GM12891 (cell line): ENCODE data around the gene DOCK4.

Experiments used
- DNase-seq: peaks from one replicate; pipeline ENCODE4 v3.0.0; 2011; ENCODE audit warnings: low spot score; ENCODE audit not compliant: insufficient read length
- FAIRE-seq: peaks from 2 replicates; lab custom pipeline; 2011; peaks lifted over from hg19 to GRCh38; lab: Jason Lieb, UNC
- PAX5 ChIP-seq: IDR thresholded peaks from 2 replicates; pipeline ENCODE4 v1.6.1; 2011; ENCODE audit warnings: low read length, moderate library complexity, mild to moderate bottlenecking; ENCODE audit not compliant: insufficient read depth, severe bottlenecking
- POLR2A ChIP-seq: IDR thresholded peaks from 2 replicates; pipeline ENCODE4 v1.6.1; 2011; ENCODE audit warnings: low read depth, low read length, control low read depth
- POLR2AphosphoS5 ChIP-seq: IDR thresholded peaks from 2 replicates; pipeline ENCODE4 v1.6.1; 2011; ENCODE audit warnings: low read depth, low read length, control low read depth
- POU2F2 ChIP-seq: IDR thresholded peaks from 2 replicates; pipeline ENCODE4 v1.6.1; 2011; ENCODE audit warnings: low read depth, mild to moderate bottlenecking, control low read depth, low read length, moderate library complexity
- SPI1 ChIP-seq: IDR thresholded peaks from 2 replicates; pipeline ENCODE4 v1.6.1; 2011; ENCODE audit warnings: low read depth, low read length, control low read depth
- TAF1 ChIP-seq: IDR thresholded peaks from 2 replicates; pipeline ENCODE4 v1.6.1; 2011; ENCODE audit warnings: low read depth, low read length, control low read depth

The DOCK4 gene

GRCh38 chr7:112215787-112216186 is 9.6 kb upstream of the DOCK4 start:
- DNase-seq (no peak), FAIRE-seq (no peak)
- TF ChIP-seq SPI1 (no peak), POLR2AphosphoS5 (no peak), PAX5 (no peak), TAF1 (no peak), POU2F2 (no peak), POLR2A (no peak)

GRCh38 chr7:112214883-112215282 is 8.7 kb upstream of the DOCK4 start:
- TF ChIP-seq TAF1 (no peak), POU2F2 (no peak), PAX5 (no peak), POLR2AphosphoS5 (no peak), POLR2A (no peak), SPI1 (no peak)
- no peak for DNase-seq
- FAIRE-seq, result no peak

- FAIRE-seq, result no peak
- TF ChIP-seq SPI1 (no peak), TAF1 (no peak), PAX5 (no peak), POU2F2 (no peak), POLR2AphosphoS5 (no peak), POLR2A (no peak)
- no peak for DNase-seq
These were observed 8.1 kb upstream of the DOCK4 start for GRCh38 chr7:112214268-112214667.

- FAIRE-seq (no peak), DNase-seq (no peak)
- TF ChIP-seq POLR2AphosphoS5, result no peak
These were observed 7.5 kb upstream of the DOCK4 start for GRCh38 chr7:112213735-112214134.

- no peak for DNase-seq
- no peak for FAIRE-seq
These were observed 6.4 kb upstream of the DOCK4 start for GRCh38 chr7:112212571-112212970.

GRCh38 chr7:112211348-112211907 is 5.2 kb upstream of the DOCK4 start:
- no peak for DNase-seq
- TF ChIP-seq POLR2AphosphoS5, result no peak
- TF ChIP-seq TAF1, result no peak
- no peak for TF ChIP-seq POU2F2
- no peak for TF ChIP-seq SPI1
- TF ChIP-seq PAX5, result no peak
- no peak for TF ChIP-seq POLR2A
- no peak for FAIRE-seq

More at GRCh38 chr7:112212571-112212970, 6.4 kb upstream of the DOCK4 start:
- TF ChIP-seq POU2F2, result no peak
- TF ChIP-seq SPI1, result no peak
- TF ChIP-seq PAX5, result no peak
- no peak for TF ChIP-seq POLR2A
- no peak for TF ChIP-seq POLR2AphosphoS5
- TF ChIP-seq TAF1, result no peak

GRCh38 chr7:112207765-112208164 is 1.6 kb upstream of the DOCK4 start:
- DNase-seq (no peak), FAIRE-seq (no peak)
- no peak for TF ChIP-seq TAF1
- TF ChIP-seq PAX5, result no peak
- TF ChIP-seq POU2F2, result no peak
- TF ChIP-seq POLR2AphosphoS5, result no peak
- TF ChIP-seq POLR2A, result no peak
- no peak for TF ChIP-seq SPI1

- TF ChIP-seq SPI1 (no peak), POLR2A (no peak), POU2F2 (no peak), PAX5 (no peak), TAF1 (no peak)
- FAIRE-seq (peak; percentile 13), DNase-seq (peak; percentile 10)
These were observed 893 bp upstream of the DOCK4 start for GRCh38 chr7:112206991-112207592.

- no peak for TF ChIP-seq TAF1
- DNase-seq (peak; percentile 13), FAIRE-seq (peak; percentile 40)
These were observed 609 bp downstream of the DOCK4 start for GRCh38 chr7:112205343-112206237.

GRCh38 chr7:112204499-112205342 is 1.5 kb downstream of the DOCK4 start:
- TF ChIP-seq TAF1 (no peak), SPI1 (peak; percentile 82)
- DNase-seq (no peak), FAIRE-seq (peak; percentile 62)
